HEK293 (cell line): ENCODE measurements around the gene SHE.

ENCODE experiments used
- CTCF ChIA-PET: fragments of 350-600 bp; formaldehyde crosslinking; extraction: SDS; loops from one replicate; lab custom pipeline; 2021; ENCODE audit warnings: antibody characterized with exemption; lab: Yijun Ruan, JAX
- POLR2A ChIA-PET: fragments of 300-600 bp; formaldehyde crosslinking; extraction: SDS; loops from one replicate; lab custom pipeline; 2020; ENCODE audit warnings: antibody characterized with exemption, inconsistent platforms; lab: Yijun Ruan, JAX
- H3K27ac ChIP-seq: fragments of 200-500 bp; sonication (Bioruptor generic); 2 replicates; pipeline ENCODE4 v1.5.1; 2014; ENCODE audit warnings: low read depth, low read length, control low read depth, inconsistent platforms; ENCODE audit errors: extremely low read depth
- H3K36me3 ChIP-seq, 2 experiments: fragments of 200-500 bp in 1 of 2; sonication (Bioruptor generic) in 1 of 2; 1 replicate in 1 of 2; 2 replicates in 1 of 2; pipeline ENCODE4 v1.5.1; 2014 to 2017; ENCODE audit warnings: inconsistent platforms in 2 of 2, low read length in 2 of 2; ENCODE audit not compliant: control insufficient read depth in 2 of 2, insufficient read depth in 1 of 2
- H3K4me1 ChIP-seq: fragments of 200-500 bp; sonication (Bioruptor generic); 2 replicates; pipeline ENCODE4 v1.5.1; 2014; ENCODE audit warnings: mild to moderate bottlenecking, low read length, inconsistent platforms; ENCODE audit not compliant: control insufficient read depth, insufficient read depth
- H3K4me3 ChIP-seq: 2 replicates; pipeline ENCODE4 v1.5.1; 2011; ENCODE audit warnings: low read depth, mild to moderate bottlenecking, control low read depth, low read length, moderate library complexity
- H3K9me3 ChIP-seq: fragments of 200-500 bp; sonication (Bioruptor generic); 2 replicates; pipeline ENCODE4 v1.5.1; 2014; ENCODE audit warnings: low read depth, low read length, inconsistent platforms; ENCODE audit not compliant: control insufficient read depth, insufficient read depth
- BCL6B ChIP-seq: fragments of 450-650 bp; formaldehyde crosslinking; IDR thresholded peaks from 2 replicates; pipeline ENCODE4 v1.5.1; 2017; ENCODE audit warnings: missing biosample characterization, missing genetic modification characterization
- EGR2 ChIP-seq: fragments of 450-650 bp; formaldehyde crosslinking; IDR thresholded peaks from 2 replicates; pipeline ENCODE4 v1.5.1; 2016; ENCODE audit warnings: low read depth, missing biosample characterization, missing genetic modification characterization
- GLI2 ChIP-seq: fragments of 450-650 bp; formaldehyde crosslinking; IDR thresholded peaks from 2 replicates; pipeline ENCODE4; 2017; ENCODE audit warnings: missing biosample characterization, missing genetic modification characterization, low read depth, borderline replicate concordance
- HOXC10 ChIP-seq: sonication (generic); formaldehyde crosslinking; IDR thresholded peaks from 2 replicates; pipeline ENCODE4 v1.8.1; 2023; ENCODE audit warnings: mild to moderate bottlenecking, missing genetic modification reagents
- MEIS1 ChIP-seq: sonication (generic); formaldehyde crosslinking; IDR thresholded peaks from 2 replicates; pipeline ENCODE4 v1.8.1; 2022; ENCODE audit warnings: missing genetic modification reagents, mild to moderate bottlenecking, borderline replicate concordance
- PRDM10 ChIP-seq: fragments of 450-650 bp; formaldehyde crosslinking; IDR thresholded peaks from 2 replicates; pipeline ENCODE4 v1.5.1; 2016; ENCODE audit warnings: missing biosample characterization, missing genetic modification characterization
- RBAK ChIP-seq: fragments of 450-650 bp; formaldehyde crosslinking; IDR thresholded peaks from 2 replicates; pipeline ENCODE4 v1.5.1; 2016; ENCODE audit warnings: missing biosample characterization, missing genetic modification characterization
- SETDB1 ChIP-seq: IDR thresholded peaks from one replicate; pipeline ENCODE4 v1.6.1; 2017; ENCODE audit warnings: mild to moderate bottlenecking, low read length, moderate library complexity, mixed read lengths; ENCODE audit not compliant: insufficient read length
- YY2 ChIP-seq: fragments of 450-650 bp; formaldehyde crosslinking; IDR thresholded peaks from 2 replicates; pipeline ENCODE4 v1.5.1; 2016; ENCODE audit warnings: missing biosample characterization, missing genetic modification characterization
- ZBTB1 ChIP-seq: fragments of 450-650 bp; formaldehyde crosslinking; IDR thresholded peaks from 2 replicates; pipeline ENCODE4 v1.5.1; 2016; ENCODE audit warnings: missing biosample characterization, missing genetic modification characterization
- ZBTB10 ChIP-seq: fragments of 450-650 bp; formaldehyde crosslinking; IDR thresholded peaks from 2 replicates; pipeline ENCODE4 v1.5.1; 2016; ENCODE audit warnings: missing biosample characterization, missing genetic modification characterization
- ZBTB21 ChIP-seq: fragments of 450-650 bp; formaldehyde crosslinking; IDR thresholded peaks from 2 replicates; pipeline ENCODE4 v1.5.1; 2017; ENCODE audit warnings: missing biosample characterization, missing genetic modification characterization
- ZNF26 ChIP-seq: fragments of 450-650 bp; formaldehyde crosslinking; IDR thresholded peaks from 2 replicates; pipeline ENCODE4 v1.5.1; 2016; ENCODE audit warnings: missing biosample characterization, missing genetic modification characterization
- ZNF426 ChIP-seq: fragments of 450-650 bp; formaldehyde crosslinking; IDR thresholded peaks from 2 replicates; pipeline ENCODE4 v1.5.1; 2017; ENCODE audit warnings: missing biosample characterization, missing genetic modification characterization, mild to moderate bottlenecking, inconsistent platforms, moderate library complexity
- ZNF585B ChIP-seq: fragments of 450-650 bp; formaldehyde crosslinking; IDR thresholded peaks from 2 replicates; pipeline ENCODE4 v1.5.1; 2016; ENCODE audit warnings: missing biosample characterization, missing genetic modification characterization
- ZNF623 ChIP-seq: fragments of 450-650 bp; formaldehyde crosslinking; IDR thresholded peaks from 2 replicates; pipeline ENCODE4 v1.5.1; 2016; ENCODE audit warnings: missing biosample characterization, missing genetic modification characterization
- ZSCAN18 ChIP-seq: fragments of 450-650 bp; formaldehyde crosslinking; IDR thresholded peaks from 2 replicates; pipeline ENCODE4 v1.5.1; 2016; ENCODE audit warnings: missing biosample characterization, missing genetic modification characterization
- ZSCAN5A ChIP-seq: fragments of 450-650 bp; formaldehyde crosslinking; IDR thresholded peaks from 2 replicates; pipeline ENCODE4 v1.5.1; 2016; ENCODE audit warnings: missing biosample characterization, missing genetic modification characterization

The SHE gene

GRCh38 chr1:154496383-154496782, 5.8 kb downstream of the SHE start:
- no peaks in the 10 kb centered on the region for H3K36me3 ChIP-seq
- CTCF ChIA-PET, result interaction anchor here (1.0 to 2.2 kb wide), 3 partner anchors 49 to 63 kb away, joined by 3 to 9 read pairs (median 4); no protein-coding TSS in a partner anchor
- H3K4me1 ChIP-seq, result no peaks in the 10 kb centered on the region
- H3K9me3 ChIP-seq, result no peaks in the 10 kb centered on the region
- TF ChIP-seq ZBTB10 (tag by site-specific recombination), result no peak
- 0 out of 2 replicates have a peak, but pooled peaks have one; percentile 20 for TF ChIP-seq PRDM10
- no peak for TF ChIP-seq BCL6B
- no peak for TF ChIP-seq ZNF26
- no peak overlapping the region for H3K4me3 ChIP-seq
- POLR2A ChIA-PET, result no interaction called here
- no peak overlapping the region for H3K27ac ChIP-seq

- H3K4me1 ChIP-seq, result no peaks in the 10 kb centered on the region
- POLR2A ChIA-PET, result no interaction called here
- TF ChIP-seq GLI2 (tag by site-specific recombination) (no peak), ZNF623 (tag by site-specific recombination) (no peak), EGR2 (no peak), ZNF426 (tag by site-specific recombination) (no peak), ZBTB10 (tag by site-specific recombination) (no peak), MEIS1 (CRISPR knock-in tag) (no peak), ZNF585B (no peak), ZSCAN5A (tag by site-specific recombination) (no peak), ZBTB21 (tag by site-specific recombination) (no peak), SETDB1 (no peak), ZBTB1 (tag by site-specific recombination) (no peak), YY2 (tag by site-specific recombination) (no peak), HOXC10 (CRISPR knock-in tag) (no peak), RBAK (no peak), ZSCAN18 (tag by site-specific recombination) (no peak)
These were observed 6.5 kb downstream of the SHE start for GRCh38 chr1:154495496-154496273.

More at GRCh38 chr1:154495496-154496273, 6.5 kb downstream of the SHE start:
- no peaks in the 10 kb centered on the region for H3K9me3 ChIP-seq
- H3K4me3 ChIP-seq, result no peak overlapping the region
- CTCF ChIA-PET, result interaction anchor here (1.0 to 2.2 kb wide), 2 partner anchors 49 to 51 kb away, joined by 4 to 9 read pairs; no protein-coding TSS in a partner anchor
- H3K36me3 ChIP-seq, result no peaks in the 10 kb centered on the region
- H3K27ac ChIP-seq, result no peak overlapping the region
